Measurements from ENCODE around the gene TNIP1.

GRCh38 chr5:151056379-151057325 is 24.2 kb downstream of the TNIP1 start:
- TF ChIP-seq CTCF (IDR thresholded peaks at IDR 0.05; ENCODE audit: low read depth, low read length, poor library complexity, severe bottlenecking) (no peak), EZH2phosphoT487 (IDR thresholded peaks at IDR 0.05; ENCODE audit: borderline replicate concordance, low read length) (no peak)

Data from DOHH2 (cell line).